ENCODE data around the gene OTULIN. TPM values are rescaled to one million over a fixed set of nuclear protein-coding genes. Genes with fewer than 3 reads are reported as not detected.

Gene OTULIN
- polyA plus RNA-seq, 1 of the 3 experiments (the other 2 are of a cell fraction) = 6.6 TPM

- WGBS (ENCODE audit: low lambda C conversion rate) = 95% methylated on average over 11 of the region's 11 CpGs
- peaks cover 9 to 14% of the 10 kb centered on the region in 2 experiments; a peak in 3 of 4 replicates for H3K4me1 ChIP-seq (ENCODE audit: control insufficient read depth in 1 of 2, insufficient read depth in 2 of 2, low read depth in 1 of 2, low read length in 1 of 2)
- H3K4me2 ChIP-seq = no peak overlapping the region
- no peak overlapping the region for H3K4me3 ChIP-seq (ENCODE audit: low read depth in 2 of 2, low read length in 1 of 2)
- no peak overlapping the region for H2AFZ ChIP-seq (ENCODE audit: low read depth)
- ChIA-PET CTCF (interaction anchor here (0.9 to 1.9 kb wide), 8 partner anchors 8 to 312 kb away, joined by 3 to 7 read pairs (median 5); no protein-coding TSS in a partner anchor), POLR2A (no interaction called here)
- peaks cover 14% of the 10 kb centered on the region for H3F3A ChIP-seq (replicated peaks; ENCODE audit: insufficient read depth)
- no peaks in the 10 kb centered on the region for H3K9me3 ChIP-seq
- no peaks in the 10 kb centered on the region for H3K9me2 ChIP-seq
- no peak overlapping the region for H3K27ac ChIP-seq (ENCODE audit: low read depth in 2 of 2, low read length in 1 of 2)
- H3K36me3 ChIP-seq (replicated peaks in 1 of 2; ENCODE audit: control insufficient read depth in 1 of 2, insufficient read depth in 2 of 2, low read length in 1 of 2) = peaks cover 29 to 48% of the 10 kb centered on the region in 2 experiments
- TF ChIP-seq USF2 (IDR thresholded peaks at IDR 0.05; ENCODE audit: borderline replicate concordance, low read depth, low read length) (no peak), ELF1 (IDR thresholded peaks at IDR 0.05) (no peak), REST (IDR thresholded peaks at IDR 0.05; ENCODE audit: low read depth, low read length) (no peak), FOSL2 (IDR thresholded peaks at IDR 0.05; ENCODE audit: borderline replicate concordance, low read depth) (no peak), RAD21 (IDR thresholded peaks at IDR 0.05; ENCODE audit: low read length) (no peak), YY1 (IDR thresholded peaks at IDR 0.05; ENCODE audit: low read depth) (no peak), GABPA (IDR thresholded peaks at IDR 0.05; ENCODE audit: low read depth) (no peak), PBX3 (IDR thresholded peaks at IDR 0.05) (no peak), RFX5 (IDR thresholded peaks at IDR 0.05; ENCODE audit: low read length) (no peak), FOXJ3 (CRISPR knock-in tag; IDR thresholded peaks at IDR 0.05) (no peak), EP300 (IDR thresholded peaks at IDR 0.05; ENCODE audit: borderline replicate concordance in 1 of 2, low read depth in 1 of 2, low read length in 1 of 2) (no peak), NRF1 (IDR thresholded peaks at IDR 0.05; ENCODE audit: low read depth, low read length) (no peak), CTCF (IDR thresholded peaks at IDR 0.05) (no peak), TEAD4 (IDR thresholded peaks at IDR 0.05; ENCODE audit: borderline replicate concordance, insufficient read depth) (no peak), USF1 (IDR thresholded peaks at IDR 0.05; ENCODE audit: borderline replicate concordance, low read depth) (no peak), SIN3A (IDR thresholded peaks at IDR 0.05; ENCODE audit: borderline replicate concordance, low read depth, low read length) (no peak), CHD2 (IDR thresholded peaks at IDR 0.05; ENCODE audit: low read length, partially characterized antibody) (no peak), FOXM1 (IDR thresholded peaks at IDR 0.05; ENCODE audit: low read depth) (no peak), TCF12 (IDR thresholded peaks at IDR 0.05) (no peak)
- H3K27me3 ChIP-seq (ENCODE audit: insufficient read depth) = no peaks in the 10 kb centered on the region
- 0 out of 2 replicates have a peak, but pooled peaks cover 3% of the 10 kb centered on the region for H3K79me2 ChIP-seq (ENCODE audit: insufficient read depth)
- no peaks in the 10 kb centered on the region for H4K20me1 ChIP-seq (ENCODE audit: insufficient read depth)
- DNase-seq = no peak
- H3K9ac ChIP-seq = no peak overlapping the region
Measured at GRCh38 chr5:14702238-14702839, 37.8 kb downstream of the OTULIN start.

All from SK-N-SH (cell line).